ENCODE results near the gene CMTM5.
"Not testable (repeated sequence)": the region's sequence is repeated elsewhere in the genome, so short reads cannot be mapped to it uniquely, and the experiment has no call there.

The CMTM5 gene

DNA sequence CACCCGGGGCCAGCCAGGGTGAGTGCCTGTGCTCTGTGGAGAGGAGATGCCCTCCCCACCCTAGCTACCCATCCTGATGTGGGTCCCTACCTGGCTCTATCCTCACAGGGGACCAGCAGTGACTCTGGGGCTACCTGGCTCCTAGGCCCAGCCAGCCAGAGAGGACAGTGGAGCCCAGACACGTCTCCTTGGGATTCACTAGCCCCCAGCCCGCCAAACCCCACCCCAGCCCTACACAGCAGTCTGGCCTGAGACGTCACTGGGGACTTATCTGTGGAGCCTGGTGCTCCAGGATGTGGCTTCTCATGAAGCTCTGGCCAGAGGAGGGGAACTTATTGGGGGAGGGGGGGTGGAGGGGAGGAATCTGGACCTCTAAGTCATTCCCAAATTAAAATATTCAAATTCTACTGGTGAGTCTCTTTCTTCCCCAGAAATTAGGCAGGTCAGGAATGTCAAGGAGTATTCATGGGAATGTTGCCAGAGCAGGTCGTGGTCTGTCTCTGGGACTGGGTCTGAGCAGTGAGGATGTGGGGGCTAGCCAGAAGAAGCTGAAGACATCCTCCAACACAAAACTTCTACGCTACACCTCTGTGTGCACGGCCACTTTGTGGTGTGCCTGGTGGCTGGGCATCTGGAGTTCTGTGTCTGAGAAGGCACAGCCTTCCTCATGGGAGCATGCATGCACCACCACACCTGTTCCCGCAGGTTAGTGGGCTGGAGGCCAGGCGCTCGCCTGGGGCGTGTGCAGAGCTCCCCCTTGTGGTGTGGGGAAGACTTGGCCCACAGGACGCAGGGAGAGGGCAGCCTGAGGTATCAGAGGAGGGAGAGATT, 2.7 kb downstream of the CMTM5 start:
- peak; percentile 52 for DNase-seq

- DNase-seq, result no peak
These were observed 3.5 kb downstream of the CMTM5 start for GRCh38 chr14:23380197-23380914.

GRCh38 chr14:23380976-23381375, 4.1 kb downstream of the CMTM5 start:
- DNase-seq, result no peak

GRCh38 chr14:23381871-23382270, 5.0 kb downstream of the CMTM5 start:
- no peak for DNase-seq

DNA sequence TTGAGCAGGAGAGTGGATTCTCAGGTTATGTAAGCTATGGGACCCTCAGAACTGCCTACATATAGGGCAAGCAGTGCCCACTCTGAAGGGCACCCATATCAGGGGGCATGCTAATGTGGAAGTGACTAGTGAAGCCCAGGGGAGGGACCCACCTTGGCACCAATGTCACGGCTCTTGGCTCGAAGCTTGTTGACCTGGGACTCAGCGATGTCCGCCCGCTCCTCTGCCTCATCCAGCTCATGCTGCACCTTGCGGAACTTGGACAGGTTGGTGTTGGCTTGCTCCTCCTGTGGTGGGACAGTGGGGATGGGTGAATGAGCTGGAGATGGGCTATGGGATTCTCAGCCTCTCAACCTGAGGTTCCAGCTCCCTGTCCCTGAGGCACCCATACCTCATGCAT, 5.4 kb downstream of the CMTM5 start:
- no peak for DNase-seq

DNA sequence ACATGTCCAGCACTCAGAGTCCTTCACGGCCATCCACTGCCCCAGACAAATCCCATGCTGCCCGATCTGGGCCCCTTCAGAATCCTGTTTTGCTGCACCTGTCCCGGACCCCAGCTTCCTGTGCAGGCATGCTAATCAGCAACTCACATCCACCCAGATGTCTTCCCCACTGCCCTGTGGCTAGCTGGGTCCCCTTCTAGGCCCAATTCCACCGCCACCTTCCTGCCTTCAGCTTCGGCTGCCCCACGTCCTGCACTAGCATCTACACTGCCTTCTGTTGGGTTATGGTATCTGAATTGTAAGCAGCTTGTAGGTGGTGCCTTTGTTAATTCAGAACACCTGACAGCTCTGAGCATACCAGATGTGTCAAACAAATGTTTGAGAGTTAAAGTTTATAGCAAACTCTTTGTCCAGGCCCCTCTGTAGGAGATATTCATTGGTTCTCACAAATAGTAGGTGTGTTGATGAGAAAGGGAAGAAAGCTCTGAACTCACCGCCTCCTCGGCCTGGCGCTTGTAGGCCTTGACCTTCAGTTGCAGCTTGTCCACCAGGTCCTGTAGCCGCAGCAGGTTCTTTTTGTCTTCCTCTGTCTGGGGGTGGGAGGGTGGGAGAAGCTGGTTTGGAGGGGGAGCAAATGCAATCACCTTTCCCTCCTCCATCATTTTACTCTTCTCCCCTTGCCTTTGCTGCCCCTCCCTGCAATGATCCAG, 6.0 kb downstream of the CMTM5 start:
- DNase-seq, result no peak

DNA sequence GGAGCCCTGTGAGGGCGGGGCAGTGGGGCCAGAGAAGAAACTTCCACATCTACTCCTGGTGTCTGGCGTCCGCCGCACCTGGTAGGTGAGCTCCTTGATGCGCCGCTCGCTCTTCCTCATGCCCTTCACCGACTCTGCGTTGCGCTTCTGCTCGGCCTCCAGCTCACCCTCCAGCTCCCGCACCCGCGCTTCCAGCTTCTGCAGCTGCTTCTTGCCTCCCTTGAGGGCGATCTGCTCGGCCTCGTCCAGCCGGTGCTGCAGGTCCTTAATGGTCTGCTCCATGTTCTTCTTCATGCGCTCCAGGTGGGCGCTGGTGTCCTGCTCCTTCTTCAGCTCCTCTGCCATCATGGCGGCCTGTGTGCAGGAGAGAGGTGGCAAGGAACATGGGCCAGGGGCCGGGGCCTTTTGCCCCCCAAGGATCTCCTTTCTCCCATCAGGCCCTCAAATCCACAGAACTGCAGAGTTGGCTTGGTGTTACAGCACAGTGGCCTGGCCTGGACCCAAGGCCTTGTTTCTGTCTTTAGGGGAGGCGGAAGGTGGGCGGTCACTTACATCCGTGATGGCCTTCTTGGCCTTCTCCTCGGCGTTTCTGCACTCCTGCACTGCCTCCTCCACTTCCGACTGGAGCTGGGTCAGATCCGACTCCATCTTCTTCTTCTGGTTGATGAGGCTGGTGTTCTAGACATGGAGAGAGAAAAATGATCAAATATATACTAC, 7.7 kb downstream of the CMTM5 start:
- no peak for DNase-seq

GRCh38 chr14:23385244-23385641, 8.4 kb downstream of the CMTM5 start:
- no peak for DNase-seq

GRCh38 chr14:23385642-23386265, 8.9 kb downstream of the CMTM5 start:
- DNase-seq, result no peak

GRCh38 chr14:23386266-23386657, 9.4 kb downstream of the CMTM5 start:
- DNase-seq, result not testable (repeated sequence)

GRCh38 chr14:23386999-23387398, 10.2 kb downstream of the CMTM5 start:
- DNase-seq, result no peak

GRCh38 chr14:23387916-23388882, 11.4 kb downstream of the CMTM5 start:
- no peak for DNase-seq

DNA sequence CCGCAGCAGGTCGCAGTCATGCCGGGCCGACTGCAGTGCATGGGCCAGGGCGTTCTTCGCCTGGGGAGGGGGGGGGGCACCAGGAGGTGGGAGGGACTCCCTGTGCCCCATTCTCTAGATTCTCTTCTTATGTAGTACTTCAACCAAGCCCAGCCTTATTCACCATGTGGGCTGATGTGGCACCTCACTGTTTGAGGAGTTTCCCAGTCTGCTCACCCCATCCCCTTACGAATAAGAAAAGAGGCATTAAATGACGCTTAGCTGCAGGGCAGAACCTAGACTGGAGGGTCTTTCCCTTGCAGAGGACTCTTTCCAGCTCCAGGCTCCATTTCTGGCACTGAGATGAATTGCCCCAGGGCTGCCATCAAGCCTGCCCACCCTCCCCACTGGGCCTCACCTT, 12.2 kb downstream of the CMTM5 start:
- no peak for DNase-seq

GRCh38 chr14:23389396-23389795, 12.6 kb downstream of the CMTM5 start:
- no peak for DNase-seq

DNA sequence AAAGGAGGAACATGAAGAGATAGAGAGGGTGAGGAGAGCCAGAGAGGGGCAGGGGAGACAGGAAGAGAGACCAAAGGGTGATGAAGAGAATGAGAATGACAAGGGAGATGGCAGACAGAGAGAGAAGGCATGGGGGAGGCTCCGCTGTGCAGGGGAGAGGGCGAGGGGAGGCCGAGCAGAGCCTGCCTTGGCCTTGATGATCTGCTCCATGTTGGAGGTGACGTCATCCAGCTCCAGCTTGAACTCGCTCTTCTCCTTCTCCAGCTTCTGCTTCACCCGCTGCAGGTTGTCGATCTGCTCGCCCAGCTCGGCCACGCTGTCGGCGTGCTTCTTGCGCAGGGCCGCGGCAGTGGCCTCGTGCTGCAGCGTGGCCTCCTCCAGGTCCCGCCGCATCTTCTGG, 13.0 kb downstream of the CMTM5 start:
- DNase-seq, result not testable (repeated sequence)

GRCh38 chr14:23392613-23393012, 15.8 kb downstream of the CMTM5 start:
- DNase-seq, result no peak

GRCh38 chr14:23396126-23396525, 19.3 kb downstream of the CMTM5 start:
- DNase-seq, result no peak

DNA sequence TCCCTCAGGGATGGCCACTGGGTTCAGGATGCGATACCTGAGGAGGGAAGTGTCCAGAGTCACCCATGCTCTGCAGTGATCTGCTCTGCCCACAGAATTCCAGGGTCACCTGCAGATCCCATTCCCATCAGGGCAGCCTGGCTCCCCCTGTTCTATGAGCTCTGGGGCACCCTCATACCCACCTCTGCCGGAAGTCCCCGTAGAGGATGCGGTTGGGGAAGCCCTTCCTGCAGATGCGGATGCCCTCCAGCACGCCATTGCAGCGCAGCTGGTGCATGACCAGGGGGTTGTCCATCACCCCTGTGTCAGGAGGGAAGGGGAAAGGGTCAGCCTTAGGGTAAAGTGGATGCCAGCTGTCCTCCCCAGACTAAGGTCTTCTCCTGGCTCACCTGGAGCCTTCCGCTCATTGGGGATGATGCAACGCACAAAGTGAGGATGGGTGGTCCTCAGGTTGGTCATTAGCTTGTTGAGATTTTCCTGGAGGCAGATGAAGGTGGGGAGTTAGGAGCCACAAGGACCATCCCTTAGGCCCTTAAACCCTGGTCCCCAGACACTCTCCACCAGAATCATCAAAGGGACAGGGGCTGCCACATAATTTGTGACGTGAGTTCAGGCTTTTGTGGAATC, 20.0 kb downstream of the CMTM5 start:
- no peak for DNase-seq

DNA sequence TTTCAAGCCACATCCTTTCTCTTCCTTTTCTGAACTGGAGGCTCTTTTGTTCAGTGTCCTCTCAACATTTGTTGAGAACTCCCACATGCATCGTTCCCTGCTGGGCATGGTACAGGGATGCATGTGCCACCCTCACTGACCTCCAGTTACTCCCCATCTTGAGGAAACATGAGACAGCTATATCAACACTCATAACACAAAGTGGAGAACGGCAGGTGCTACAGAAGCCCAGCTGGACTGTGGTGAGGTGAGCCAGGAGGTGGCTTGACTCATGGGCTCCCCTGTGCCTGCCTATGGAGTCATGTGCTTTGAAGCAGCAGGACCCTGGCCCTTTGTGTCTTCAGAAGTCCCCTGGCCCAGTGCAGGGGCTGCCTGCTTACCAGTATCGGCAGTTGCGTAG, 21.5 kb downstream of the CMTM5 start:
- DNase-seq, result no peak

DNA sequence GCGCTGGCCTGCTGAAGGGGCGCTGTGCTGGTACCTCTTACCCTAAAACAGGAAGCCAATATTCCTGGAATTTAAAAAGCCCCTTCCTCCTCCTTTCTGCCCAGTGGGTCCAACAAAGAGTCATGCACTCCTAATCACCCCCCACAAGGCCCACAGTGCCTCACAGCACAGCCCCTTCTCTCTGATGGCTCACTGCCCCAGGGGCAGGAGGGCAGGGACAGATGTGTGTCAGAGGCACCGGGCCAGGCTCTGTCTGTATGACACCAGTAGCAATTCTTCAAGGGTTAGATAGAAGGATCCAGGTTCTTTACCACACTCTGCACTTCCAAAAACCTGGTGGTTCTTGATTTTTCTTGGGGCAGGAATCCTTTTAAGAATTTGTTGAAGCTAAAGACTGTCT, 22.3 kb downstream of the CMTM5 start:
- no peak for DNase-seq

- DNase-seq, result no peak
These were observed 22.7 kb downstream of the CMTM5 start for GRCh38 chr14:23399591-23399990.
